ENCODE measurements around the gene SRRM2. TPM values are rescaled to one million over a fixed set of nuclear protein-coding genes. Genes with fewer than 3 reads are reported as not detected.
A peak's percentile ranks its signal among the peaks of the same experiment; 100 is the strongest.

SRRM2 gene
- total RNA-seq, 2 donors from 2014 or later = 843 to 876 TPM

- 0% methylated on average over 26 to 68 of the region's 82 CpGs for WGBS, 2 experiments (ENCODE audit: insufficient coverage in 1 of 2, insufficient read length in 1 of 2)
- Histone ChIP-seq H3K4me3 (ENCODE audit: low read length) (peak overlapping the region; percentile 94), H3K36me3 (ENCODE audit: control insufficient read depth, insufficient read depth, low read length) (peaks cover 36% of the 10 kb centered on the region), H3K27ac (ENCODE audit: low read depth, low read length) (peak overlapping the region; percentile 99), H3K27me3 (ENCODE audit: control insufficient read depth, insufficient read depth, low read length, poor library complexity, severe bottlenecking) (no peaks in the 10 kb centered on the region), H3K9me3 (ENCODE audit: control insufficient read depth, low read length) (no peaks in the 10 kb centered on the region), H3K9ac (ENCODE audit: extremely low read depth, low read length, poor library complexity, severe bottlenecking) (peak overlapping the region; percentile 93), H3K4me1 (ENCODE audit: control insufficient read depth, insufficient read depth, low read length) (no peaks in the 10 kb centered on the region)
- Mint-ChIP-seq H3K4me3 (peak overlapping the region; percentile 94), H3K27me3 (ENCODE audit: insufficient read depth) (no peaks in the 10 kb centered on the region), H3K27ac (peak overlapping the region; percentile 97), H3K9me3 (no peaks in the 10 kb centered on the region), H3K4me1 (peaks cover 26% of the 10 kb centered on the region), H3K36me3 (ENCODE audit: low read depth) (peaks cover 57% of the 10 kb centered on the region)
- DNase-seq = no peak
- TF ChIP-seq, protein P1, sequence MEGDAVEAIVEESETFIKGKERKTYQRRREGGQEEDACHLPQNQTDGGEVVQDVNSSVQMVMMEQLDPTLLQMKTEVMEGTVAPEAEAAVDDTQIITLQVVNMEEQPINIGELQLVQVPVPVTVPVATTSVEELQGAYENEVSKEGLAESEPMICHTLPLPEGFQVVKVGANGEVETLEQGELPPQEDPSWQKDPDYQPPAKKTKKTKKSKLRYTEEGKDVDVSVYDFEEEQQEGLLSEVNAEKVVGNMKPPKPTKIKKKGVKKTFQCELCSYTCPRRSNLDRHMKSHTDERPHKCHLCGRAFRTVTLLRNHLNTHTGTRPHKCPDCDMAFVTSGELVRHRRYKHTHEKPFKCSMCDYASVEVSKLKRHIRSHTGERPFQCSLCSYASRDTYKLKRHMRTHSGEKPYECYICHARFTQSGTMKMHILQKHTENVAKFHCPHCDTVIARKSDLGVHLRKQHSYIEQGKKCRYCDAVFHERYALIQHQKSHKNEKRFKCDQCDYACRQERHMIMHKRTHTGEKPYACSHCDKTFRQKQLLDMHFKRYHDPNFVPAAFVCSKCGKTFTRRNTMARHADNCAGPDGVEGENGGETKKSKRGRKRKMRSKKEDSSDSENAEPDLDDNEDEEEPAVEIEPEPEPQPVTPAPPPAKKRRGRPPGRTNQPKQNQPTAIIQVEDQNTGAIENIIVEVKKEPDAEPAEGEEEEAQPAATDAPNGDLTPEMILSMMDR (conservative IDR thresholded peaks at IDR 0.05) = no peak
Observed at GRCh38 chr16:2752850-2753732, 653 bp downstream of the SRRM2 start.

- Histone ChIP-seq H3K4me3 (ENCODE audit: low read length) (peak overlapping the region; percentile 94), H3K4me1 (ENCODE audit: control insufficient read depth, insufficient read depth, low read length) (no peaks in the 10 kb centered on the region), H3K27me3 (ENCODE audit: control insufficient read depth, insufficient read depth, low read length, poor library complexity, severe bottlenecking) (no peaks in the 10 kb centered on the region), H3K9me3 (ENCODE audit: control insufficient read depth, low read length) (peaks cover 3% of the 10 kb centered on the region), H3K36me3 (ENCODE audit: control insufficient read depth, insufficient read depth, low read length) (peaks cover 42% of the 10 kb centered on the region), H3K27ac (ENCODE audit: low read depth, low read length) (peak overlapping the region; percentile 99), H3K9ac (ENCODE audit: extremely low read depth, low read length, poor library complexity, severe bottlenecking) (peak overlapping the region; percentile 93)
- H3K9me3 Mint-ChIP-seq = no peaks in the 10 kb centered on the region
- no peak for DNase-seq
- no peaks in the 10 kb centered on the region for H3K27me3 Mint-ChIP-seq (ENCODE audit: insufficient read depth)
- TF ChIP-seq, protein P1 (conservative IDR thresholded peaks at IDR 0.05) = no peak
- peak overlapping the region; percentile 94 for H3K4me3 Mint-ChIP-seq
- H3K36me3 Mint-ChIP-seq (ENCODE audit: low read depth) = peaks cover 63% of the 10 kb centered on the region
- H3K4me1 Mint-ChIP-seq = peaks cover 26% of the 10 kb centered on the region
- WGBS, 2 experiments (ENCODE audit: insufficient coverage in 1 of 2, insufficient read length in 1 of 2) = 1 to 4% methylated on average over 4 to 7 of the region's 7 CpGs
- H3K27ac Mint-ChIP-seq = peak overlapping the region; percentile 97
Observed at GRCh38 chr16:2753733-2754020, 1.2 kb downstream of the SRRM2 start.

DNA sequence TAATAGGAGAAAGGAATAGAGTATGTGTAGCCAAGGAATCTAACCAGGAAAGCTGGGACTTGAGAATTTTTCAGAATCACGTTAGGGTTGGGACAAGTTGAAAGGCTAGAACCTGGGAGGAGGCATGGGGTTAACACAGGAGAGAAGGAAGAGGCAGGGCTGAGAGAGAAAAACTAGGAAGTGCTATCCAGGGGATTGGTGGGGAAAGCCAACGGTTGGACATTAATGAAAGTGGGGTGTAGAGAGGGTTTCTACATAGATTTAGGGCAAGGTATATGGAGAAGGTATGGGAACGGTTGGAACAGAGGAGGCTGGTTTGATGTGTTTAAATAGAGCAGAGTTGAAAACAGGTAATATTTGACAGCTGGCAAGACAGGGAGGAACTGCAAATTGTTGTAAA, 2.7 kb downstream of the SRRM2 start:
- Mint-ChIP-seq H3K36me3 (ENCODE audit: low read depth) (peaks cover 68% of the 10 kb centered on the region), H3K4me1 (peaks cover 26% of the 10 kb centered on the region), H3K27ac (peak overlapping the region; percentile 97), H3K9me3 (no peaks in the 10 kb centered on the region), H3K27me3 (ENCODE audit: insufficient read depth) (no peaks in the 10 kb centered on the region), H3K4me3 (peak overlapping the region; percentile 94)
- Histone ChIP-seq H3K9me3 (ENCODE audit: control insufficient read depth, low read length) (peaks cover 10% of the 10 kb centered on the region), H3K36me3 (ENCODE audit: control insufficient read depth, insufficient read depth, low read length) (peaks cover 56% of the 10 kb centered on the region), H3K27ac (ENCODE audit: low read depth, low read length) (no peak overlapping the region), H3K4me3 (ENCODE audit: low read length) (peak overlapping the region; percentile 94), H3K9ac (ENCODE audit: extremely low read depth, low read length, poor library complexity, severe bottlenecking) (peak overlapping the region; percentile 93), H3K4me1 (ENCODE audit: control insufficient read depth, insufficient read depth, low read length) (no peaks in the 10 kb centered on the region), H3K27me3 (ENCODE audit: control insufficient read depth, insufficient read depth, low read length, poor library complexity, severe bottlenecking) (no peaks in the 10 kb centered on the region)
- TF ChIP-seq, protein P1 (conservative IDR thresholded peaks at IDR 0.05) = no peak
- 76 to 81% methylated on average over 3 of the region's 3 CpGs for WGBS, 2 experiments (ENCODE audit: insufficient coverage in 1 of 2, insufficient read length in 1 of 2)
- no peak for DNase-seq

Measured in endodermal cell (in vitro differentiated cells).